Loucy (cell line): ENCODE data around the gene FBN1.

ENCODE experiments used
- H2AFZ ChIP-seq: fragments of 200-600 bp; sonication (generic); 2 replicates; pipeline ENCODE4 v1.6.0; 2016; ENCODE audit warnings: antibody characterized with exemption, mild to moderate bottlenecking, low read length, moderate library complexity
- H3F3A ChIP-seq: fragments of 200-600 bp; 2 replicates; pipeline ENCODE4 v1.6.0; 2016; ENCODE audit warnings: antibody characterized with exemption, low read depth, mild to moderate bottlenecking
- H3K27me3 ChIP-seq: fragments of 200-600 bp; sonication (generic); 2 replicates; pipeline ENCODE4 v1.6.1; 2014; ENCODE audit warnings: low read length, mild to moderate bottlenecking; ENCODE audit not compliant: insufficient read depth, poor library complexity, severe bottlenecking
- H3K36me3 ChIP-seq: fragments of 200-600 bp; sonication (generic); 2 replicates; pipeline ENCODE4 v1.6.1; 2016; ENCODE audit warnings: low read length; ENCODE audit not compliant: insufficient read depth
- H3K4me1 ChIP-seq: fragments of 200-600 bp; sonication (generic); 2 replicates; pipeline ENCODE4 v1.5.1; 2014; ENCODE audit warnings: low read length, mild to moderate bottlenecking; ENCODE audit not compliant: insufficient read depth, poor library complexity, severe bottlenecking
- H3K4me2 ChIP-seq: fragments of 200-600 bp; sonication (generic); 2 replicates; pipeline ENCODE4 v1.6.0; 2014; ENCODE audit warnings: antibody characterized with exemption, low read length, low read depth, mild to moderate bottlenecking; ENCODE audit not compliant: poor library complexity, severe bottlenecking
- H3K4me3 ChIP-seq: fragments of 200-600 bp; sonication (generic); 2 replicates; pipeline ENCODE4 v1.5.1; 2014; ENCODE audit warnings: low read length, mild to moderate bottlenecking, mixed read lengths; ENCODE audit not compliant: poor library complexity, severe bottlenecking
- H3K79me2 ChIP-seq: fragments of 200-600 bp; sonication (generic); 2 replicates; pipeline ENCODE4 v1.6.1; 2014; ENCODE audit warnings: low read length; ENCODE audit not compliant: insufficient read depth
- H3K9ac ChIP-seq: fragments of 200-600 bp; sonication (generic); 2 replicates; pipeline ENCODE4 v1.6.0; 2014; ENCODE audit warnings: mild to moderate bottlenecking, low read depth, low read length, moderate library complexity; ENCODE audit not compliant: poor library complexity, severe bottlenecking
- H3K9me2 ChIP-seq: fragments of 200-600 bp; sonication (generic); replicated peaks from 2 replicates; pipeline ENCODE4 v1.6.1; 2016; ENCODE audit warnings: low read depth, low read length, mixed read lengths
- H3K9me3 ChIP-seq: fragments of 200-600 bp; sonication (generic); 2 replicates; pipeline ENCODE4 v1.6.1; 2014; ENCODE audit warnings: mild to moderate bottlenecking, antibody characterized with exemption, low read length, low read depth; ENCODE audit not compliant: insufficient read depth
- H4K20me1 ChIP-seq: fragments of 200-600 bp; sonication (generic); 2 replicates; pipeline ENCODE4 v1.6.0; 2014; ENCODE audit warnings: antibody characterized with exemption, low read length, mild to moderate bottlenecking; ENCODE audit not compliant: insufficient read depth, poor library complexity, severe bottlenecking
- CTCF ChIP-seq: fragments of 200-600 bp; sonication (generic); conservative IDR thresholded peaks from 2 replicates; pipeline ENCODE4 v1.5.1; 2014; ENCODE audit warnings: mild to moderate bottlenecking, antibody characterized with exemption, low read length
- EZH2phosphoT487 ChIP-seq: fragments of 200-600 bp; IDR thresholded peaks from 2 replicates; pipeline ENCODE4 v1.6.1; 2018; ENCODE audit warnings: antibody characterized with exemption, mild to moderate bottlenecking, moderate library complexity, borderline replicate concordance

FBN1 gene

GRCh38 chr15:48440084-48440483, 205.4 kb downstream of the FBN1 start:
- H4K20me1 ChIP-seq: no peaks in the 10 kb centered on the region
- H3K4me1 ChIP-seq: no peaks in the 10 kb centered on the region
- H3K9me3 ChIP-seq: no peaks in the 10 kb centered on the region
- no peaks in the 10 kb centered on the region for H3F3A ChIP-seq
- no peaks in the 10 kb centered on the region for H3K79me2 ChIP-seq
- TF ChIP-seq EZH2phosphoT487 (no peak), CTCF (no peak)
- no peak overlapping the region for H3K4me3 ChIP-seq
- no peaks in the 10 kb centered on the region for H3K9me2 ChIP-seq
- no peaks in the 10 kb centered on the region for H3K27me3 ChIP-seq
- H3K36me3 ChIP-seq: no peaks in the 10 kb centered on the region
- H3K9ac ChIP-seq: no peak overlapping the region
- no peak overlapping the region for H2AFZ ChIP-seq
- no peak overlapping the region for H3K4me2 ChIP-seq

DNA sequence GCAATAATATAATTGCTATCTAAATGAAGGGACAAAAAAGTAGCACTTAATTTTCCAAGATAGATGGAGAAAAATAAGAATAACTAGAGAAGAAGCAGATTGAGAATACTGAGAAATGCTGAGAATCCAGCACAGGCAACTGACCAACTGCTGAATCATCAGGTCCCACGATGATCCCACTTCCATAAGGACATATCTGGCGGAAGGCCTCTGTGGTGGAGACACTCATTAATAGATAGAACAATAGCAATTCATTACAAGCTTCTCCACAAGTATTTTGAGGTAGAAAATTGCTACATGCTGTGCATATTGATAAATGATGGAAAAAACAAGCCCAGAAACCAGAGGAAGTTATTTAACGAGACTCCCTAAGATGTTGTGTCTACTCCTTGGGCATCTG, 208.3 kb downstream of the FBN1 start:
- no peaks in the 10 kb centered on the region for H3K79me2 ChIP-seq
- no peaks in the 10 kb centered on the region for H3F3A ChIP-seq
- H3K4me3 ChIP-seq: no peak overlapping the region
- no peaks in the 10 kb centered on the region for H3K4me1 ChIP-seq
- H3K27me3 ChIP-seq: no peaks in the 10 kb centered on the region
- H3K36me3 ChIP-seq: no peaks in the 10 kb centered on the region
- H2AFZ ChIP-seq: no peak overlapping the region
- no peak overlapping the region for H3K9ac ChIP-seq
- H3K4me2 ChIP-seq: no peak overlapping the region
- H3K9me2 ChIP-seq: no peaks in the 10 kb centered on the region
- no peaks in the 10 kb centered on the region for H4K20me1 ChIP-seq
- no peaks in the 10 kb centered on the region for H3K9me3 ChIP-seq
- no peak for TF ChIP-seq CTCF
- TF ChIP-seq EZH2phosphoT487: no peak

- no peak overlapping the region for H2AFZ ChIP-seq
- no peak overlapping the region for H3K4me3 ChIP-seq
- no peaks in the 10 kb centered on the region for H3K27me3 ChIP-seq
- no peak overlapping the region for H3K4me2 ChIP-seq
- no peaks in the 10 kb centered on the region for H3K4me1 ChIP-seq
- no peaks in the 10 kb centered on the region for H3K79me2 ChIP-seq
- TF ChIP-seq CTCF (no peak), EZH2phosphoT487 (no peak)
- no peaks in the 10 kb centered on the region for H4K20me1 ChIP-seq
- H3K9me3 ChIP-seq: no peaks in the 10 kb centered on the region
- no peak overlapping the region for H3K9ac ChIP-seq
- no peaks in the 10 kb centered on the region for H3K9me2 ChIP-seq
- H3F3A ChIP-seq: no peaks in the 10 kb centered on the region
- no peaks in the 10 kb centered on the region for H3K36me3 ChIP-seq
These were observed 210.2 kb downstream of the FBN1 start for GRCh38 chr15:48435321-48435720.
